Measurements from ENCODE around the gene DEFB126.
A peak's percentile ranks its signal among the peaks of the same experiment; 100 is the strongest.
"Not testable (repeated sequence)": the region's sequence is repeated elsewhere in the genome, so short reads cannot be mapped to it uniquely, and the experiment has no call there.

The DEFB126 gene
- 0 to 0.33 (median 0) reads per million in 17 experiments for total RNA-seq

GRCh38 chr20:142290-142689 is at the start of gene DEFB126:
TSS of gene DEFB126 (plus strand) at chr20:142590. CDS start at chr20:142629, 39 bp downstream.
- DNase-seq = no peak

- no peak for DNase-seq
Observed at GRCh38 chr20:93641-94040, 48.7 kb upstream of the DEFB126 start.

GRCh38 chr20:95215-95614 is 47.2 kb upstream of the DEFB126 start:
- no peak for DNase-seq

- not testable (repeated sequence) for DNase-seq
Observed at GRCh38 chr20:97691-98090, 44.7 kb upstream of the DEFB126 start.

- DNase-seq = no peak
Observed at GRCh38 chr20:101975-102374, 40.4 kb upstream of the DEFB126 start.

- DNase-seq = no peak
Observed at GRCh38 chr20:103456-103855, 38.9 kb upstream of the DEFB126 start.

GRCh38 chr20:112396-112795 is 30.0 kb upstream of the DEFB126 start:
- DNase-seq = no peak

GRCh38 chr20:117518-117917 is 24.9 kb upstream of the DEFB126 start:
- no peak for DNase-seq

- DNase-seq = not testable (repeated sequence)
Observed at GRCh38 chr20:129786-130323, 12.5 kb upstream of the DEFB126 start.

GRCh38 chr20:137668-138490 is 4.5 kb upstream of the DEFB126 start:
- DNase-seq = peak in 3 of 4 experiments; percentile 2 to 9 (median 3)

GRCh38 chr20:145877-146276 is 3.5 kb downstream of the DEFB126 start:
- DNase-seq = no peak

GRCh38 chr20:152131-152530 is 9.7 kb downstream of the DEFB126 start:
- DNase-seq = no peak

GRCh38 chr20:157154-157553 is 14.8 kb downstream of the DEFB126 start, which contains the start of gene DEFB127:
TSS of gene DEFB127 (plus strand) at chr20:157454. CDS start at chr20:157545, 91 bp downstream.
- DNase-seq = no peak

- DNase-seq = no peak
Observed at GRCh38 chr20:164618-165017, 22.2 kb downstream of the DEFB126 start.

GRCh38 chr20:168876-169275 is 26.5 kb downstream of the DEFB126 start:
- no peak for DNase-seq

- DNase-seq = no peak
Observed at GRCh38 chr20:184288-184687, 41.9 kb downstream of the DEFB126 start.

GRCh38 chr20:187733-188132 is 45.3 kb downstream of the DEFB126 start:
- no peak for DNase-seq

GRCh38 chr20:189611-190010 is 47.2 kb downstream of the DEFB126 start, which contains the start of gene DEFB128:
TSS of gene DEFB128 (minus strand) at chr20:189711. CDS start at chr20:189623, 88 bp downstream.
- no peak for DNase-seq
